OCI-LY1 (cell line): Measurements from ENCODE around the gene SHISA5.

Experiments
- CTCF ChIP-seq: fragments of 200-600 bp; sonication (generic), shearing (Covaris generic); IDR thresholded peaks from 2 replicates; pipeline ENCODE4 v1.5.1; 2017; ENCODE audit warnings: mild to moderate bottlenecking, antibody characterized with exemption, low read length, moderate library complexity, mixed read lengths
- EZH2 ChIP-seq: fragments of 200-600 bp; sonication (generic), shearing (Covaris generic); IDR thresholded peaks from 2 replicates; pipeline ENCODE4 v1.8.0; 2017; ENCODE audit warnings: borderline replicate concordance, mixed run types, mild to moderate bottlenecking, antibody characterized with exemption, low read length, moderate library complexity, mixed read lengths

- TF ChIP-seq EZH2 (no peak), CTCF (no peak)
Observed at GRCh38 chr3:48446425-48447193, 57.4 kb downstream of the SHISA5 start, which contains the start of gene ATRIP.
